Parathyroid adenoma (tissue), 2 donors: ENCODE results near the gene AGMAT.
"Not testable (repeated sequence)": the region's sequence is repeated elsewhere in the genome, so short reads cannot be mapped to it uniquely, and the experiment has no call there.

Experiments used
- H2AFZ ChIP-seq: fragments of 300-600 bp; sonication (generic); one replicate; pipeline ENCODE4 v1.7.0; 2017; ENCODE audit warnings: antibody characterized with exemption, mild to moderate bottlenecking
- H3K27ac ChIP-seq: fragments of 300-600 bp; sonication (generic); one replicate; pipeline ENCODE4 v1.7.0; 2017
- H3K27me3 ChIP-seq: fragments of 300-600 bp; sonication (generic); one replicate; pipeline ENCODE4 v1.7.0; 2017; ENCODE audit warnings: low read length; ENCODE audit not compliant: control insufficient read depth, insufficient read depth
- H3K36me3 ChIP-seq: fragments of 300-600 bp; sonication (generic); one replicate; pipeline ENCODE4 v1.7.0; 2017; ENCODE audit warnings: low read length; ENCODE audit not compliant: control insufficient read depth, insufficient read depth
- H3K4me1 ChIP-seq: fragments of 300-600 bp; sonication (generic); one replicate; pipeline ENCODE4 v1.7.0; 2017; ENCODE audit warnings: control low read depth
- H3K4me2 ChIP-seq: fragments of 300-600 bp; sonication (generic); one replicate; pipeline ENCODE4 v1.7.0; 2017; ENCODE audit warnings: low read length
- H3K4me3 ChIP-seq: fragments of 300-600 bp; sonication (generic); one replicate; pipeline ENCODE4 v1.7.0; 2017; ENCODE audit warnings: low read depth, low read length
- H3K79me2 ChIP-seq: fragments of 300-600 bp; sonication (generic); one replicate; pipeline ENCODE4 v1.7.0; 2017; ENCODE audit warnings: control low read depth
- H3K9ac ChIP-seq: fragments of 300-600 bp; sonication (generic); one replicate; pipeline ENCODE4 v1.7.0; 2017; ENCODE audit warnings: mild to moderate bottlenecking
- H3K9me3 ChIP-seq: fragments of 300-600 bp; sonication (generic); one replicate; pipeline ENCODE4 v1.7.0; 2017; ENCODE audit warnings: low read length; ENCODE audit not compliant: control insufficient read depth
- TF ChIP-seq, protein P1 (sequence below): fragments of 300-600 bp; sonication (generic); IDR thresholded peaks from one replicate; pipeline ENCODE4 v1.7.0; 2017; ENCODE audit warnings: antibody characterized with exemption, mild to moderate bottlenecking
- donor health status: primary hyperparathyroidism.

The AGMAT gene

DNA sequence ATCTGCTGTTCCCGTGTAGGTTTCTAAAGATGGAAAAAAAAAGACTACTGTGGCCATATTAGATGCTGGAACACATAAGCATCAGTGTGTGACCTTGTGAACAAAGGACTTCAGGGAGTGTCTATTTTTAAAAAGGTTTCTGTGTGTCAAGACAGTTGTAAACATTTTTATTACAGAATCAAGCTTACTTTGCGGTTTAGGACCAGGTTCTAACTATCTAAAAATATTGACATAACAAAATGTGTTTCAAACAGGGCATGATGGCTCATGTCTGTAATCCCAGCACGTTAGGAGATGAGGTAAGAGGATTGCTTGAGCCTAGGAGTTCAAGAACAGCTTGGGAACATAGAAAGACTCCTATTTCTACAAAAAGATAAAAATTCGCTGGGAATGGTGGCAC lies 25.3 kb upstream of the AGMAT start:
- H3K79me2 ChIP-seq = no peaks in the 10 kb centered on the region
- H2AFZ ChIP-seq = no peak overlapping the region
- TF ChIP-seq, protein P1, sequence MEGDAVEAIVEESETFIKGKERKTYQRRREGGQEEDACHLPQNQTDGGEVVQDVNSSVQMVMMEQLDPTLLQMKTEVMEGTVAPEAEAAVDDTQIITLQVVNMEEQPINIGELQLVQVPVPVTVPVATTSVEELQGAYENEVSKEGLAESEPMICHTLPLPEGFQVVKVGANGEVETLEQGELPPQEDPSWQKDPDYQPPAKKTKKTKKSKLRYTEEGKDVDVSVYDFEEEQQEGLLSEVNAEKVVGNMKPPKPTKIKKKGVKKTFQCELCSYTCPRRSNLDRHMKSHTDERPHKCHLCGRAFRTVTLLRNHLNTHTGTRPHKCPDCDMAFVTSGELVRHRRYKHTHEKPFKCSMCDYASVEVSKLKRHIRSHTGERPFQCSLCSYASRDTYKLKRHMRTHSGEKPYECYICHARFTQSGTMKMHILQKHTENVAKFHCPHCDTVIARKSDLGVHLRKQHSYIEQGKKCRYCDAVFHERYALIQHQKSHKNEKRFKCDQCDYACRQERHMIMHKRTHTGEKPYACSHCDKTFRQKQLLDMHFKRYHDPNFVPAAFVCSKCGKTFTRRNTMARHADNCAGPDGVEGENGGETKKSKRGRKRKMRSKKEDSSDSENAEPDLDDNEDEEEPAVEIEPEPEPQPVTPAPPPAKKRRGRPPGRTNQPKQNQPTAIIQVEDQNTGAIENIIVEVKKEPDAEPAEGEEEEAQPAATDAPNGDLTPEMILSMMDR = no peak
- H3K9me3 ChIP-seq = no peaks in the 10 kb centered on the region
- H3K36me3 ChIP-seq = no peaks in the 10 kb centered on the region
- H3K4me3 ChIP-seq = no peak overlapping the region
- H3K9ac ChIP-seq = no peak overlapping the region
- no peak overlapping the region for H3K4me2 ChIP-seq
- H3K27me3 ChIP-seq = no peaks in the 10 kb centered on the region
- H3K27ac ChIP-seq = no peak overlapping the region
- H3K4me1 ChIP-seq = no peaks in the 10 kb centered on the region

DNA sequence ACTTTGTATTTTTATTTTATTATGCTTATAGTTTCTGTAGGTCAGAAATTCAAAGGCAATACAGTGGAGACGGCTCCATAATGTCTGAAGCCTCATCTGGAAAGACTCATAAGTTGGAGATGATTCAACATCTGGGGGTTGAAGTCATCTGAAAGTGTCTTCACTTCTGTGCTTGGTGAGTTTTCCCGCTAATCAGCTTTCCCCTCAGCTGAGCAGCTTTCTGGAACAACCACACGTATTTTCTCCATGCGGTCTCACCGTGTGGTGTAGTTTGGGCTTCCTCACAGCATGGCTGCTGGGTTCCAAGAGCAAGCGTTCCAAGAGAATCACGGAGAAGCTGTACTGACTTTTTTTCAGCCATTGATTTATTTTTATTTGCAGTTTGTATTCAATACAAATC lies 24.8 kb upstream of the AGMAT start:
- Histone ChIP-seq H3K4me1 (no peaks in the 10 kb centered on the region), H2AFZ (no peak overlapping the region), H3K4me2 (no peak overlapping the region), H3K4me3 (no peak overlapping the region), H3K9ac (no peak overlapping the region), H3K27me3 (no peaks in the 10 kb centered on the region), H3K79me2 (no peaks in the 10 kb centered on the region), H3K27ac (no peak overlapping the region), H3K36me3 (no peaks in the 10 kb centered on the region), H3K9me3 (no peaks in the 10 kb centered on the region)
- TF ChIP-seq, protein P1 = no peak

DNA sequence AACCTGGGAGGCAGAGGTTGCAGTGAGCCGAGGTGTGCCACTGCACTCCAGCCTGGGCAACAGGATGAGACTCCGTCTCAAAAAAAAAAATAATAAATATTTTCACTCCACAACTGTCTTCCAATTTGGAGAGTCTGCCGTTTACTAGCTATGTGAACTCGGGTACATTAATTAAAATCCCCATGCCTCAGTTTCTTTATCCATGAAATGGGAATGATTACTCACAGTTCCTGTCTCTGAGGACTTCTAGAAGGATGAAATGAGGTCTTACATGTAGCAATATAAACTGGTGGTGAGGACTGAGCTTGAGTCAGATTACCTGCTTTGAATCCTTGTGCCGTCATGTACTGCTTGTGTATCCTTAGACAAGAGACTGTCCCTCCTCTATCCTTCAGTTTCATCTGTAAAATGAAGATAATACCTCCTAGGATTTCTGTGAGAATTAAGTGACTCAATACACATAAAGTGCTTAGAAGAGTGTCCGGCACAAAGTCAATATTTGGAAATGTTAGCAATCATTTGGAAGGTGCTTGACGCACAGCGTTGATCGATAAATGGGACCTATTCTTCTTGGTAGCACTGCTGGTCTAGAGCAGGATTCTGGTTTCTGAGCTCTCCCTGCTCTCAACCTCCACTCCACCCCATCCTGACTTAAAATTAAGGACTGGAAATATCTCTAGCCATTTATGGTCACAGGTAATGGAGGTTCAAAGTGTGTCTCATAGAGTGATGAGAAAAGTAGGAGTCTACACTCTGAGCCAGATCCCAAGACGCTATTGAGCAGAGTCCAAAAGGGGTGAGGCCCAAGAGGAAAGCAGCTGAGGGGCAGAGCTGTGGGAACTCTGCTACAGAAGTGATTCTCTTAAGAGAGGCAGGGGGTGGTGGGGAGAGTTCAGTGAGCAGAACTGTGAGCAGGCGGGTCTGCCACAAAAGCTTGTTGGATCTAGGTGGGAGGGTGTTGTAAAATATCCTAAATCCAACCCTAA lies 20.8 kb upstream of the AGMAT start:
- no peak overlapping the region for H3K4me2 ChIP-seq
- H3K27ac ChIP-seq = no peak overlapping the region
- H3K9ac ChIP-seq = no peak overlapping the region
- peaks cover 2% of the 10 kb centered on the region for H3K36me3 ChIP-seq
- no peak overlapping the region for H2AFZ ChIP-seq
- peaks cover 4% of the 10 kb centered on the region for H3K4me1 ChIP-seq
- TF ChIP-seq, protein P1 = no peak
- H3K4me3 ChIP-seq = no peak overlapping the region
- H3K9me3 ChIP-seq = no peaks in the 10 kb centered on the region
- no peaks in the 10 kb centered on the region for H3K27me3 ChIP-seq
- H3K79me2 ChIP-seq = no peaks in the 10 kb centered on the region

DNA sequence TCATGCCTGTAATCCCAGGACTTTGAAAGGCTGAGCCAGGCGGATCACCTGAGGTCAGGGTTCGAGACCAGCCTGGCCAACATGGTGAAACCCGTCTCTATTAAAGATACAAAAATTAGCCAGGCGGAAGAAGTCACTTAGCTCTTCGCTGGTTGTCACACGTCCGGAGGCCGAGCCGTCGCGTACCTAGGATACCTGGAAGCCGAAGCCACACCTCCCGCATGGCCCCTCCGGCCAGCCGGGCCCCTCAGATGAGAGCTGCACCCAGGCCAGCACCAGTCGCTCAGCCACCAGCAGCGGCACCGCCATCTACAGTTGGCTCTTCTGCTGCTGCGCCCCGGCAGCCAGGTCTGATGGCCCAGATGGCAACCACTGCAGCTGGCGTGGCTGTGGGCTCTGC lies 19.5 kb upstream of the AGMAT start:
- H3K4me1 ChIP-seq, H3K27ac ChIP-seq, H3K4me3 ChIP-seq, H3K36me3 ChIP-seq, H3K4me2 ChIP-seq, H3K9me3 ChIP-seq, H3K79me2 ChIP-seq, H3K9ac ChIP-seq, H3K27me3 ChIP-seq, H2AFZ ChIP-seq: not testable (repeated sequence)

DNA sequence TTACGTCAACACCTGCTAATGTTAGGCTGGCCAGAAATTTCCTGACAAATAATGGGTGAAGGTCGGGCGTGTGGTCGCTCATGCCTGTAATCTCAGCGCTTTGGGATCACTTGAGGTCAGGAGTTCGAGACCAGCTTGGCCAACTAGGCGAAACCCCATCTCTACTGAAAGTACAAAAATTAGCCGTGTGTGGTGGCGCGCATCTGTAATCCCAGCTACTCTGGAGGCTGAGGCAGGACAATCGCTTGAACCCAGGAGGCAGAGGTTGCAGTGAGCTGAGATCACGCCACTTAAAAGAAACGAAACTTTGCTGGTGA lies 19.1 kb upstream of the AGMAT start:
- H3K4me3 ChIP-seq = peak overlapping the region; percentile 100
- not testable (repeated sequence) for H3K36me3 ChIP-seq

More for the DNA sequence above, 19.1 kb upstream of the AGMAT start:
- not testable (repeated sequence) for H3K79me2 ChIP-seq, H3K27me3 ChIP-seq, H3K4me1 ChIP-seq, H3K9me3 ChIP-seq, H3K9ac ChIP-seq
- H3K4me2 ChIP-seq = peak overlapping the region; percentile 99
- peak overlapping the region; percentile 90 for H2AFZ ChIP-seq
- H3K27ac ChIP-seq = peak overlapping the region; percentile 85
